Measurements from ENCODE around the gene BMPR1B. TPM values are rescaled to one million over a fixed set of nuclear protein-coding genes. Genes with fewer than 3 reads are reported as not detected.

Gene BMPR1B
- total and polyA plus RNA-seq, 2 of the 8 experiments (the other 6 are each of a cell fraction or from before 2014, with no cell fraction given) = 0.14 to 1.1 TPM

DNA sequence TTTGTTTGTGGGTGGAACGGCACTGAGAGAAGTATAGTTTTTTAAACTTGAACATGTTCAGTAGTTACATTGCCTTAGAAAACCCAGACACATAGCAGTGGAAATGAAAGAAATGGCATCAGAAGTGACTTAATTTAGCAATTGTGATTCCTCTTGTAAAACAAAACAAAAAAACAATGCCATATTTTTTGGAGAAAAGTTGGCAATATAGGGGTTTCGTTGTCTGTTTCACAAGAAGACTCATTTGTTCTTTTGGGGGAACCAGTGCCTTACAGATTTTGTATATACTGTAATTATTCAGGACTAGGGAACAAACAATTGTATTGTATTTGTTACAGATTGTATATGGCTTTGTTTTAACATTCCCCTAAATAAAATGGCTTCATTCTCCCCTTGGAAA is 400.3 kb downstream of the BMPR1B start:
- no peak overlapping the region for H2BK12ac ChIP-seq (ENCODE audit: low read depth, low read length)
- H4K5ac ChIP-seq (ENCODE audit: insufficient read length, low read depth, low read length) = no peak overlapping the region
- no peak overlapping the region for H3K4me2 ChIP-seq (ENCODE audit: insufficient read depth in 1 of 2, low read depth in 2 of 2, low read length in 2 of 2)
- no peaks in the 10 kb centered on the region for H3K79me1 ChIP-seq (ENCODE audit: low read depth, low read length)
- FAIRE-seq (no peak), DNase-seq (ENCODE audit: low read depth in 1 of 2, low spot score in 2 of 2) (no peak)
- no peak overlapping the region for H2BK5ac ChIP-seq (ENCODE audit: low read depth, low read length)
- H3K14ac ChIP-seq (ENCODE audit: insufficient read length) = no peak overlapping the region
- ChIA-PET POLR2A (ENCODE audit: partially characterized antibody) (no interaction called here), CTCF (ENCODE audit: partially characterized antibody) (interaction anchor here (0.6 kb wide), 1 partner anchor 1016 kb away, joined by 3 read pairs; no protein-coding TSS in a partner anchor)
- H3K79me2 ChIP-seq (ENCODE audit: control insufficient read depth in 1 of 2, insufficient read depth in 2 of 2, low read length in 2 of 2) = no peaks in the 10 kb centered on the region
- 93% methylated on average over 2 of the region's 2 CpGs; no CpG with 5 or more reads in 1 of the 2 experiments for WGBS, 2 experiments (ENCODE audit: extremely low coverage in 1 of 2, insufficient coverage in 1 of 2, insufficient read length in 1 of 2, insufficient replicate concordance in 2 of 2, low coverage in 1 of 2, low lambda C conversion rate in 2 of 2, missing lambda C conversion rate in 1 of 2)
- no peak overlapping the region for H4K91ac ChIP-seq (replicated peaks; ENCODE audit: insufficient read length, low read length)
- peaks cover 0 to 6% (median 2%) of the 10 kb centered on the region in 4 experiments; a peak in 4 of 7 replicates for H3K4me1 ChIP-seq (replicated peaks in 1 of 4; ENCODE audit: control insufficient read depth in 3 of 4, insufficient read depth in 4 of 4, low read length in 3 of 4)
- no peak overlapping the region for H2AK5ac ChIP-seq (ENCODE audit: low read depth, low read length)
- H2BK120ac ChIP-seq (replicated peaks; ENCODE audit: low read depth, low read length) = no peak overlapping the region
- no peak overlapping the region for H3K4ac ChIP-seq (replicated peaks; ENCODE audit: insufficient read length, low read depth, low read length)
- no peak overlapping the region for H4K8ac ChIP-seq (ENCODE audit: extremely low read depth, insufficient read depth, low read length)
- H3K4me3 ChIP-seq (ENCODE audit: extremely low read depth in 1 of 4, insufficient read depth in 2 of 4, low read depth in 3 of 4, low read length in 4 of 4) = no peak overlapping the region
- H2BK15ac ChIP-seq (ENCODE audit: low read length) = no peak overlapping the region
- H4K20me1 ChIP-seq (replicated peaks in 1 of 2; ENCODE audit: control insufficient read depth in 1 of 2, insufficient read depth in 2 of 2, low read length in 2 of 2) = no peaks in the 10 kb centered on the region
- no peaks in the 10 kb centered on the region for H3K9me3 ChIP-seq (ENCODE audit: insufficient read depth in 2 of 2, low read depth in 1 of 2, low read length in 1 of 2)
- H2AFZ ChIP-seq (ENCODE audit: low read length) = no peak overlapping the region
- H3K9ac ChIP-seq (replicated peaks in 1 of 4; ENCODE audit: extremely low read depth in 1 of 4, low read depth in 3 of 4, low read length in 3 of 4) = no peak overlapping the region
- no peaks in the 10 kb centered on the region for H3K27me3 ChIP-seq (replicated peaks in 1 of 4; ENCODE audit: control insufficient read depth in 3 of 4, extremely low read depth in 1 of 4, insufficient read depth in 3 of 4, low read length in 3 of 4)
- H3K27ac ChIP-seq (ENCODE audit: low read depth, low read length) = no peak overlapping the region
- no peak overlapping the region for H2BK20ac ChIP-seq (ENCODE audit: low read length)
- H3K18ac ChIP-seq (ENCODE audit: extremely low read depth, low read length) = no peak overlapping the region
- H3K56ac ChIP-seq (replicated peaks; ENCODE audit: insufficient read length, low read depth, low read length) = no peak overlapping the region
- no peaks in the 10 kb centered on the region for H3K23me2 ChIP-seq (ENCODE audit: low read depth, low read length)
- no peak overlapping the region for H3K23ac ChIP-seq (ENCODE audit: insufficient read length)
- no peaks in the 10 kb centered on the region for H3K36me3 ChIP-seq (ENCODE audit: control insufficient read depth in 2 of 4, insufficient read depth in 4 of 4, low read length in 3 of 4)
- no peak for TF ChIP-seq EGR1 (IDR thresholded peaks at IDR 0.05; ENCODE audit: borderline replicate concordance, low read depth, low read length)
- no peak for TF ChIP-seq SIN3A (conservative IDR thresholded peaks at IDR 0.05 in 1 of 2, IDR thresholded peaks at IDR 0.05 in 1 of 2; ENCODE audit: low read depth in 1 of 2, low read length in 2 of 2)
- TF ChIP-seq, protein P1, sequence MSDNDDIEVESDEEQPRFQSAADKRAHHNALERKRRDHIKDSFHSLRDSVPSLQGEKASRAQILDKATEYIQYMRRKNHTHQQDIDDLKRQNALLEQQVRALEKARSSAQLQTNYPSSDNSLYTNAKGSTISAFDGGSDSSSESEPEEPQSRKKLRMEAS (IDR thresholded peaks at IDR 0.05) = no peak
- no peak for TF ChIP-seq CBX5 (IDR thresholded peaks at IDR 0.05; ENCODE audit: low read depth, low read length)
- TF ChIP-seq TAF1 (IDR thresholded peaks at IDR 0.05; ENCODE audit: low read depth, low read length) = no peak
- no peak for TF ChIP-seq GTF2F1 (IDR thresholded peaks at IDR 0.05; ENCODE audit: borderline replicate concordance, low read depth, low read length)
- TF ChIP-seq JUN (IDR thresholded peaks at IDR 0.05; ENCODE audit: low read depth, low read length) = no peak
- TF ChIP-seq RAD21 (IDR thresholded peaks at IDR 0.05 in 1 of 2, conservative IDR thresholded peaks at IDR 0.05 in 1 of 2; ENCODE audit: low read depth in 2 of 2, low read length in 2 of 2) = no peak
- no peak for TF ChIP-seq RNF2 (IDR thresholded peaks at IDR 0.05; ENCODE audit: borderline replicate concordance, low read depth, low read length, missing control alignments, poor library complexity, severe bottlenecking)
- no peak for TF ChIP-seq RXRA (IDR thresholded peaks at IDR 0.05; ENCODE audit: insufficient read depth, low read depth, low read length)
- TF ChIP-seq MAFK (IDR thresholded peaks at IDR 0.05; ENCODE audit: low read depth, low read length) = no peak
- no peak for TF ChIP-seq TCF12 (IDR thresholded peaks at IDR 0.05; ENCODE audit: low read depth, low read length)
- TF ChIP-seq HDAC2 (IDR thresholded peaks at IDR 0.05; ENCODE audit: borderline replicate concordance in 1 of 2, low read depth in 2 of 2, low read length in 2 of 2) = no peak

Measured in H1 (cell line).